NB4 (cell line): ENCODE results near the gene PSME1.

Experiments used
- CTCF ChIP-seq: IDR thresholded peaks from one replicate; pipeline ENCODE4 v1.5.1; 2012; ENCODE audit warnings: low read depth, low read length
- MYC ChIP-seq: IDR thresholded peaks from 2 replicates; pipeline ENCODE4 v1.6.1; 2011; ENCODE audit warnings: low read depth, low read length
- POLR2A ChIP-seq: IDR thresholded peaks from 2 replicates; pipeline ENCODE4 v1.6.1; 2011; ENCODE audit warnings: mild to moderate bottlenecking; ENCODE audit not compliant: insufficient read length; ENCODE audit errors: extremely low read depth

GRCh38 chr14:24138396-24139271, 2.6 kb downstream of the PSME1 start:
- TF ChIP-seq CTCF (no peak), POLR2A (no peak), MYC (no peak)
